ENCODE measurements around the gene WWP2. TPM values are rescaled to one million over a fixed set of nuclear protein-coding genes. Genes with fewer than 3 reads are reported as not detected.

Gene WWP2
- total RNA-seq, 3 donors from 2014 or later (not counting 1 experiment from before 2014, with no cell fraction given) = 72.8 to 95.6 (median 81.6) TPM

GRCh38 chr16:69909760-69910159, 147.6 kb downstream of the WWP2 start:
- Mint-ChIP-seq H3K27me3 (ENCODE audit: low read depth in 2 of 2) (no peaks in the 10 kb centered on the region), H3K4me1 (no peaks in the 10 kb centered on the region), H3K9me3 (no peaks in the 10 kb centered on the region), H3K4me3 (no peak overlapping the region), H3K36me3 (no peaks in the 10 kb centered on the region), H3K27ac (no peak overlapping the region)
- H3K4me3 ChIP-seq (ENCODE audit: low read length) = no peak overlapping the region
- DNase-seq (no peak), ATAC-seq (no peak)
- peaks cover 27% of the 10 kb centered on the region for H3K36me3 ChIP-seq (ENCODE audit: control insufficient read depth, insufficient read depth, low read length)
- no peak overlapping the region for H3K27ac ChIP-seq (ENCODE audit: low read length)
- intact Hi-C loops (cut with micrococcal nuclease) = no loop called here
- H3K9me3 ChIP-seq (ENCODE audit: control insufficient read depth, insufficient read depth, low read length) = no peaks in the 10 kb centered on the region
- WGBS (ENCODE audit: insufficient coverage) = 99% methylated on average over 6 of the region's 7 CpGs
- no peaks in the 10 kb centered on the region for H3K27me3 ChIP-seq (ENCODE audit: control insufficient read depth, insufficient read depth, low read length)
- no peaks in the 10 kb centered on the region for H3K4me1 ChIP-seq (ENCODE audit: control insufficient read depth, insufficient read depth, low read length)
- no peak for TF ChIP-seq CTCF (IDR thresholded peaks at IDR 0.05)

GRCh38 chr16:69910964-69911363, 148.8 kb downstream of the WWP2 start:
- Mint-ChIP-seq H3K27ac (peak overlapping the region in 1 of 2 donors; percentile 25), H3K4me1 (no peaks in the 10 kb centered on the region), H3K36me3 (no peaks in the 10 kb centered on the region), H3K27me3 (ENCODE audit: low read depth in 2 of 2) (no peaks in the 10 kb centered on the region), H3K9me3 (no peaks in the 10 kb centered on the region), H3K4me3 (no peak overlapping the region)
- ATAC-seq = no peak
- intact Hi-C loops (cut with micrococcal nuclease) = no loop called here
- no peaks in the 10 kb centered on the region for H3K4me1 ChIP-seq (ENCODE audit: control insufficient read depth, insufficient read depth, low read length)
- H3K9me3 ChIP-seq (ENCODE audit: control insufficient read depth, insufficient read depth, low read length) = no peaks in the 10 kb centered on the region
- no peaks in the 10 kb centered on the region for H3K27me3 ChIP-seq (ENCODE audit: control insufficient read depth, insufficient read depth, low read length)
- WGBS (ENCODE audit: insufficient coverage) = 61% methylated on average over 3 of the region's 3 CpGs
- TF ChIP-seq CTCF (IDR thresholded peaks at IDR 0.05) = no peak
- no peak overlapping the region for H3K27ac ChIP-seq (ENCODE audit: low read length)
- DNase-seq = no peak
- H3K36me3 ChIP-seq (ENCODE audit: control insufficient read depth, insufficient read depth, low read length) = peaks cover 27% of the 10 kb centered on the region
- no peak overlapping the region for H3K4me3 ChIP-seq (ENCODE audit: low read length)

- DNase-seq = no peak
- WGBS (ENCODE audit: insufficient coverage) = 100% methylated on average over 1 of the region's 1 CpG
- Histone ChIP-seq H3K27me3 (ENCODE audit: control insufficient read depth, insufficient read depth, low read length) (no peaks in the 10 kb centered on the region), H3K4me1 (ENCODE audit: control insufficient read depth, insufficient read depth, low read length) (no peaks in the 10 kb centered on the region), H3K27ac (ENCODE audit: low read length) (no peak overlapping the region), H3K4me3 (ENCODE audit: low read length) (no peak overlapping the region), H3K36me3 (ENCODE audit: control insufficient read depth, insufficient read depth, low read length) (peaks cover 7% of the 10 kb centered on the region), H3K9me3 (ENCODE audit: control insufficient read depth, insufficient read depth, low read length) (no peaks in the 10 kb centered on the region)
- intact Hi-C loops (cut with micrococcal nuclease) = no loop called here
- Mint-ChIP-seq H3K27ac (peak overlapping the region; percentile 2 to 50), H3K27me3 (ENCODE audit: low read depth in 2 of 2) (no peaks in the 10 kb centered on the region), H3K4me1 (no peaks in the 10 kb centered on the region), H3K9me3 (no peaks in the 10 kb centered on the region), H3K36me3 (no peaks in the 10 kb centered on the region), H3K4me3 (no peak overlapping the region)
- ATAC-seq = no peak
- TF ChIP-seq CTCF (IDR thresholded peaks at IDR 0.05) = no peak
Measured at GRCh38 chr16:69916462-69916861, 154.3 kb downstream of the WWP2 start.

- no peak for ATAC-seq
- Histone ChIP-seq H3K9me3 (ENCODE audit: control insufficient read depth, insufficient read depth, low read length) (no peaks in the 10 kb centered on the region), H3K27me3 (ENCODE audit: control insufficient read depth, insufficient read depth, low read length) (no peaks in the 10 kb centered on the region), H3K4me3 (ENCODE audit: low read length) (no peak overlapping the region), H3K36me3 (ENCODE audit: control insufficient read depth, insufficient read depth, low read length) (peaks cover 10% of the 10 kb centered on the region), H3K4me1 (ENCODE audit: control insufficient read depth, insufficient read depth, low read length) (no peaks in the 10 kb centered on the region), H3K27ac (ENCODE audit: low read length) (no peak overlapping the region)
- no peak for DNase-seq
- no peak for TF ChIP-seq CTCF (IDR thresholded peaks at IDR 0.05)
- Mint-ChIP-seq H3K36me3 (peaks cover 4% of the 10 kb centered on the region), H3K27ac (no peak overlapping the region), H3K4me1 (peaks cover 0 to 2% of the 10 kb centered on the region in 2 donors), H3K9me3 (no peaks in the 10 kb centered on the region), H3K4me3 (no peak overlapping the region), H3K27me3 (ENCODE audit: low read depth in 2 of 2) (no peaks in the 10 kb centered on the region)
- WGBS (ENCODE audit: insufficient coverage) = 100% methylated on average over 1 of the region's 1 CpG
- intact Hi-C loops (cut with micrococcal nuclease) = no loop called here
Measured at GRCh38 chr16:69917311-69917710, 155.2 kb downstream of the WWP2 start.
